HepG2 (cell line): Measurements from ENCODE around the gene TARBP2.

Source experiments
- CTCF ChIP-seq: sonication (generic); formaldehyde crosslinking; IDR thresholded peaks from 2 replicates; pipeline ENCODE4 v1.5.0; 2020; ENCODE audit warnings: mild to moderate bottlenecking, missing genetic modification reagents, moderate library complexity
- ELF3 ChIP-seq: IDR thresholded peaks from 2 replicates; pipeline ENCODE4 v1.6.1; 2016; ENCODE audit warnings: missing genetic modification reagents, missing compliant biosample characterization
- KLF9 ChIP-seq: IDR thresholded peaks from 2 replicates; pipeline ENCODE4 v1.6.1; 2016; ENCODE audit warnings: low read depth
- MTA3 ChIP-seq: sonication (generic); formaldehyde crosslinking; IDR thresholded peaks from 2 replicates; pipeline ENCODE4 v1.4.0; 2020; ENCODE audit warnings: missing genetic modification reagents
- NR2C2 ChIP-seq: sonication (generic); formaldehyde crosslinking; IDR thresholded peaks from 2 replicates; pipeline ENCODE4 v1.4.0; 2020; ENCODE audit warnings: missing genetic modification reagents, mild to moderate bottlenecking, moderate library complexity, borderline replicate concordance
- YY1 ChIP-seq: IDR thresholded peaks from 2 replicates; pipeline ENCODE4 v1.6.1; 2011; ENCODE audit warnings: low read length, low read depth, moderate library complexity, mild to moderate bottlenecking; ENCODE audit not compliant: insufficient read depth, insufficient replicate concordance
- ZBTB34 ChIP-seq: sonication (generic); formaldehyde crosslinking; IDR thresholded peaks from 2 replicates; pipeline ENCODE4 v1.8.0; 2022; ENCODE audit warnings: mild to moderate bottlenecking, missing genetic modification reagents
- ZNF12 ChIP-seq: sonication (generic); formaldehyde crosslinking; IDR thresholded peaks from 2 replicates; pipeline ENCODE4 v1.5.0; 2020; ENCODE audit warnings: missing genetic modification reagents
- ZNF747 ChIP-seq: sonication (generic); formaldehyde crosslinking; IDR thresholded peaks from 2 replicates; pipeline ENCODE4 v1.8.1; 2023; ENCODE audit warnings: missing genetic modification reagents, mild to moderate bottlenecking, borderline replicate concordance
- TF ChIP-seq, protein P1 (sequence below): sonication (generic); formaldehyde crosslinking; IDR thresholded peaks from 2 replicates; pipeline ENCODE4 v1.4.0; 2020; ENCODE audit warnings: missing genetic modification reagents, mild to moderate bottlenecking, borderline replicate concordance
- TF ChIP-seq, protein P2 (sequence below): sonication (generic); formaldehyde crosslinking; conservative IDR thresholded peaks from 2 replicates; pipeline ENCODE4 v1.4.0; 2020; ENCODE audit warnings: missing genetic modification reagents

- TF ChIP-seq CTCF (CRISPR knock-in tag) (no peak), ELF3 (CRISPR knock-in tag) (no peak), ZNF12 (CRISPR knock-in tag) (no peak), KLF9 (CRISPR knock-in tag) (no peak), NR2C2 (no peak), ZBTB34 (no peak), MTA3 (CRISPR knock-in tag) (no peak), YY1 (no peak), ZNF747 (CRISPR knock-in tag) (no peak)
- TF ChIP-seq, protein P1, sequence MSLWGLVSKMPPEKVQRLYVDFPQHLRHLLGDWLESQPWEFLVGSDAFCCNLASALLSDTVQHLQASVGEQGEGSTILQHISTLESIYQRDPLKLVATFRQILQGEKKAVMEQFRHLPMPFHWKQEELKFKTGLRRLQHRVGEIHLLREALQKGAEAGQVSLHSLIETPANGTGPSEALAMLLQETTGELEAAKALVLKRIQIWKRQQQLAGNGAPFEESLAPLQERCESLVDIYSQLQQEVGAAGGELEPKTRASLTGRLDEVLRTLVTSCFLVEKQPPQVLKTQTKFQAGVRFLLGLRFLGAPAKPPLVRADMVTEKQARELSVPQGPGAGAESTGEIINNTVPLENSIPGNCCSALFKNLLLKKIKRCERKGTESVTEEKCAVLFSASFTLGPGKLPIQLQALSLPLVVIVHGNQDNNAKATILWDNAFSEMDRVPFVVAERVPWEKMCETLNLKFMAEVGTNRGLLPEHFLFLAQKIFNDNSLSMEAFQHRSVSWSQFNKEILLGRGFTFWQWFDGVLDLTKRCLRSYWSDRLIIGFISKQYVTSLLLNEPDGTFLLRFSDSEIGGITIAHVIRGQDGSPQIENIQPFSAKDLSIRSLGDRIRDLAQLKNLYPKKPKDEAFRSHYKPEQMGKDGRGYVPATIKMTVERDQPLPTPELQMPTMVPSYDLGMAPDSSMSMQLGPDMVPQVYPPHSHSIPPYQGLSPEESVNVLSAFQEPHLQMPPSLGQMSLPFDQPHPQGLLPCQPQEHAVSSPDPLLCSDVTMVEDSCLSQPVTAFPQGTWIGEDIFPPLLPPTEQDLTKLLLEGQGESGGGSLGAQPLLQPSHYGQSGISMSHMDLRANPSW (CRISPR knock-in tag) = no peak
- TF ChIP-seq, protein P2, sequence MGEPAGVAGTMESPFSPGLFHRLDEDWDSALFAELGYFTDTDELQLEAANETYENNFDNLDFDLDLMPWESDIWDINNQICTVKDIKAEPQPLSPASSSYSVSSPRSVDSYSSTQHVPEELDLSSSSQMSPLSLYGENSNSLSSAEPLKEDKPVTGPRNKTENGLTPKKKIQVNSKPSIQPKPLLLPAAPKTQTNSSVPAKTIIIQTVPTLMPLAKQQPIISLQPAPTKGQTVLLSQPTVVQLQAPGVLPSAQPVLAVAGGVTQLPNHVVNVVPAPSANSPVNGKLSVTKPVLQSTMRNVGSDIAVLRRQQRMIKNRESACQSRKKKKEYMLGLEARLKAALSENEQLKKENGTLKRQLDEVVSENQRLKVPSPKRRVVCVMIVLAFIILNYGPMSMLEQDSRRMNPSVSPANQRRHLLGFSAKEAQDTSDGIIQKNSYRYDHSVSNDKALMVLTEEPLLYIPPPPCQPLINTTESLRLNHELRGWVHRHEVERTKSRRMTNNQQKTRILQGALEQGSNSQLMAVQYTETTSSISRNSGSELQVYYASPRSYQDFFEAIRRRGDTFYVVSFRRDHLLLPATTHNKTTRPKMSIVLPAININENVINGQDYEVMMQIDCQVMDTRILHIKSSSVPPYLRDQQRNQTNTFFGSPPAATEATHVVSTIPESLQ = no peak
These were observed 35.9 kb downstream of the TARBP2 start for GRCh38 chr12:53536962-53537361.
